ENCODE data around the gene KL.

DNA sequence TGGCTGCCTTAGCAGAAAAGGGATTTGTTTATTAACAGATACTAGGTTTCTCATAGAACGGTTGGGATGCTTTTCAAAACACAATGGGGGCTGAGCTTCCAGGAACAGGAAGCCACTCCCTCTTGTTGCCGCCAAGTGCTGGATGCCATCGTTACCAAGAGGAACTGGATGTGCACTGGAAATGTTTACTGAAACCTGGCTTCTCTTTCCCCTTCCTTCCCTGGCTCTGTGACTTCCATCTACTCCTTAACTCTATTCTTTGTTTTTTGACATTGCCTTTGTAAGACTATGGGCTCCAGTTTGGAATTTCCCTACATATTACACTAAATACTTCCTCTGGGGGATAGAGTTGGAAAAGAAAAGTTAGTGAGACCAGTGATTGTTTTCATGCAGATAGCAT lies 11.7 kb upstream of the KL start:
- TF ChIP-seq, protein P1, sequence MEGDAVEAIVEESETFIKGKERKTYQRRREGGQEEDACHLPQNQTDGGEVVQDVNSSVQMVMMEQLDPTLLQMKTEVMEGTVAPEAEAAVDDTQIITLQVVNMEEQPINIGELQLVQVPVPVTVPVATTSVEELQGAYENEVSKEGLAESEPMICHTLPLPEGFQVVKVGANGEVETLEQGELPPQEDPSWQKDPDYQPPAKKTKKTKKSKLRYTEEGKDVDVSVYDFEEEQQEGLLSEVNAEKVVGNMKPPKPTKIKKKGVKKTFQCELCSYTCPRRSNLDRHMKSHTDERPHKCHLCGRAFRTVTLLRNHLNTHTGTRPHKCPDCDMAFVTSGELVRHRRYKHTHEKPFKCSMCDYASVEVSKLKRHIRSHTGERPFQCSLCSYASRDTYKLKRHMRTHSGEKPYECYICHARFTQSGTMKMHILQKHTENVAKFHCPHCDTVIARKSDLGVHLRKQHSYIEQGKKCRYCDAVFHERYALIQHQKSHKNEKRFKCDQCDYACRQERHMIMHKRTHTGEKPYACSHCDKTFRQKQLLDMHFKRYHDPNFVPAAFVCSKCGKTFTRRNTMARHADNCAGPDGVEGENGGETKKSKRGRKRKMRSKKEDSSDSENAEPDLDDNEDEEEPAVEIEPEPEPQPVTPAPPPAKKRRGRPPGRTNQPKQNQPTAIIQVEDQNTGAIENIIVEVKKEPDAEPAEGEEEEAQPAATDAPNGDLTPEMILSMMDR (IDR thresholded peaks at IDR 0.05): no peak
- TF ChIP-seq, protein P2, sequence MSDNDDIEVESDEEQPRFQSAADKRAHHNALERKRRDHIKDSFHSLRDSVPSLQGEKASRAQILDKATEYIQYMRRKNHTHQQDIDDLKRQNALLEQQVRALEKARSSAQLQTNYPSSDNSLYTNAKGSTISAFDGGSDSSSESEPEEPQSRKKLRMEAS (CRISPR knock-in tag; IDR thresholded peaks at IDR 0.05): no peak
- TF ChIP-seq ATF1 (CRISPR knock-in tag; IDR thresholded peaks at IDR 0.05) (no peak), SMAD3 (CRISPR knock-in tag; IDR thresholded peaks at IDR 0.05; ENCODE audit: borderline replicate concordance) (no peak)
